Activated CD8-positive, alpha-beta memory T cell treated with anti-CD3 and anti-CD28 coated beads for 24 hours (primary cell): ENCODE results near the gene NOD1.
"Not testable (repeated sequence)": the region's sequence is repeated elsewhere in the genome, so short reads cannot be mapped to it uniquely, and the experiment has no call there.

Experiments
- DNase-seq: peaks from one replicate; pipeline ENCODE4 v3.0.0-alpha.2; 2020

NOD1 gene

DNA sequence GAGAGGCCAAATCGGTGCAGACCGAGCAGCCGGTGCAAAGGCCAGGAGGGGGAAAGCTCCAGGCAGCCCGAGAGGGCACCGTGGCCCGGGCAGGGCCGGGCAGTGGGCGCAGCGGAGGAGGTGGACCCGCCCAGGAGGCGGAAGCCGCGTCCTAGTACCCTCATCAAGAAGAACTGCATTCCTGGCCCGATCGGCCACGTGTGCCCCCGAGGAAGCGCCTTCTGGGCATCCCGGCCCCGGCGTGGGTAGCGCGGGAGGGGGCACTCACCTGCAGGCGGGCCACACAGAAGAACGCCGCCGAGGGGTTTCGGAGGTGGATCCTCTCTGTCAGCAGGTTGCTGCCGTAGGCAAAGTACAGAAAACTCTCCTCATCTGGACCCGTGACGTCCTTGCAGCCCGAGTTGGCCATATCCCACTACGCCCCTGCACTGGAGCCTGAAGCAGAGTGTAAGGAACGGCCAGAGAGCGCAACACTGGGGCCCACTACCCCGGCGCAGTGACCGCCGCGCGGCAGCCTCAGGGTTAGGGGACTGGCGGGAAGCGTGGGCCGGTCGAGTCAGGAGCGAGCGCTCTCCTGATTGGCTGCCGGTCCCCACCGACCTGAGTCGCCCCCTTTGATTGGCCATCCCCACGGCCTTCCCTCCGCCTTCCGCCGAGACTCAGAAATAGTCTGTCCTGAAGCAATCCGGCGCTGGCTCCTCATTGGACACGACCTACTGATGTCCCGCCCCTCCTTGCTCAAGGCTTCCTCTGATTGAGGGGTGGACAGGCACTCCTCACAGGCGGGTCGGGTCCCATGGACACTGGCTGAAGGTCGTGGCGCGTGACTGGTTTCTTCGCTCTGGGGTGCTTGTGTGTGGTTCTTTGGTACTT, 26.0 kb upstream of the NOD1 start, which contains the start of gene GGCT:
Gene GGCT, minus strand, starts transcription at position 529 of the 873 bp plus-strand sequence. Its CDS starts 120 bp downstream, at position 409.
- peak; percentile 97 for DNase-seq

DNA sequence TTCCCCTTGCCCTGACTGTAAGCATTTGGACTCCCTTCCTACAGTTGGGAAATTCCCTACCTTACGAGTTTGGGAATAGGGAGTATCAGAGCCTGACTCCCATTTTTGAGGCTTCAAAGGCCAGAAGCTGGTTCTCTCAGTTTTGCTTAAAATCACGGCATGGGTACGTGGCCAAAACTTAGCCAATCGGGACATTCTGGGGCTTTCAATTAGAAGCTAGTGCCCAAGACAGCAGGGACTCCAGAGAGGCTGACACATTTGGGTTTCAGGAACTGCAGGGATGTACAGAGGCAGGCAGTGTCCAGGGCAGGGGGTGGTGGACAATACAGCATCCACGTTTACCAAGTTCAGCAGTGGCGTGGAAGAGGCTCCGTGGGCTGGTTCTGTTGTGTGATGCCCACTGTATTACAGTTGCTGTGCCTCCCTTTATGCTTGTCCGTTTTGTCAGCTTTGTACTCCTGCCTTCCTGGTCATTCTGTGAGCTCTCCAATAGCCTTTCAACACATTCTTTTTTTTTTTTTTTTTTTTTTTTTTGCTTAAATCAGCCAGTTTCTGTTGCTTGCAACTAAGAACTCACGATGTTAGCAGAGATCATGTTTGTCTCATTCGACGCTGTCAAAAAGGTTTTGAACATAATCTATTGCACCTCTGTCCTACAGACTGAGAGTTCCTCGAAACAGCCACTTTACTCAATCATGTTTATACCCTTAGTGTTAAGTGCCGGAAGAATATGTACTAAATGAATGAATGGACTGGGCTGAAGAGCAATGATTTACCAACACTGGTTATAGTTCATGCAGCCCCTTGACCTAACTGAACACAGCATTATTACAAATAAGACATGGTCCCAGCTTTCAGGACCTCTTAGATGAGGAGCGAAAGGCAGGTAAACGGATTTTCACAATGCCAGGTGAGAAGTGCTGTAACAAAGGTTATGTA, 25.0 kb upstream of the NOD1 start:
- DNase-seq: no peak

DNA sequence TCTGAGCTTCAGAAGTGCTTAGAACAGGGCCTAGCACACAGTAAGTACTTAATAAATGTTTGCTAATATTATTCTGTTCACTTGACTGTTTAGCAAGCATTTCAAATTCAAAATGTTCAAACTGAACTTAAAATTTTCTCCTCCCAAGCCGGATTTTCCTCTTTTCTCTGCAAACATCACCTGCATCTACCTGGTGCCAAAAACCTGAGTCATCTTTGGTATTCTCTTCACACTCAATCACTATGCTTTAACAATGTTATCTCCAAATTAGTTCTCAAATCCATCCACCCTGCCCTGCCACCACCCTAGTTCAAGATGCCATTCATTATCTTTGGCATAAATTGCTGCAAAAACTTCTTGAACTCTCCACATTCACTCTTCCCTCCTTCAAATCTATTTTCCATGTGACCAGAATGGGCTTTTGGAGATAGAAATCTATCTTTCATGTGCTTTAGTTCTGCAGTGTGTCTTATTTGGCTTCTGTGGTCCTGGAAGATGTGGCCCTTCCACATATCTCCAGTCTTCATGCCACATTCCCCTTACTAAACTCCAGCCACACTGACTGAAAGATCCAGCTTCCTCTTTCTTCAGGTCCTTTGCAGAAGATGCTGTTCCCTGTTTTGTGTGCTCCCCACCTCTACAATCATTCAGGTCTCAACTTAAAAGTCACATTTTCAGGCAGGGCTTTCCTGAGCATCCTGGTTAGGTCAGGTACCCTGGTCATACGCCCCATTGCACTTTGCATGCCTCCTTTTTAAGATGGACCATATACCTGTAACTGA, 24.1 kb upstream of the NOD1 start:
- DNase-seq: no peak

DNA sequence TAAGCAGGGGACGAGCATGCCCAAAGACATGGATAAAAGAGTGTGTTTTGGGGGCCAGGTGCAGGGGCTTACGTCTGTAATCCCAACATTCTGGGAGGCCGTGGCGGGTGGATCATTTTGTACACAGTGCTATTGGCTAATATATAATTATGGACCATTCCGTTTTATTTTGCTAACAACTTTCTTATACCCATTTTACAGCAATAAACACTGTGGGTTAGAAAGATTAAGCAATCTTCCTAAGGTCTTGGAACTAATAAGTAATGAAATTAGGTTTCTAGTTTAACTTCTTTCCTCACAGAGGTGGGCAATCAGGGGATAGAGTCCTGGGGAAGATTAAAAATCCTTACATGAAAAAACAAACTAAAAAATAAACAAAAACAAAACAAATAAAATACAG, 22.7 kb upstream of the NOD1 start:
- DNase-seq: no peak

GRCh38 chr7:30493228-30493627, 14.6 kb upstream of the NOD1 start:
- DNase-seq: no peak

DNA sequence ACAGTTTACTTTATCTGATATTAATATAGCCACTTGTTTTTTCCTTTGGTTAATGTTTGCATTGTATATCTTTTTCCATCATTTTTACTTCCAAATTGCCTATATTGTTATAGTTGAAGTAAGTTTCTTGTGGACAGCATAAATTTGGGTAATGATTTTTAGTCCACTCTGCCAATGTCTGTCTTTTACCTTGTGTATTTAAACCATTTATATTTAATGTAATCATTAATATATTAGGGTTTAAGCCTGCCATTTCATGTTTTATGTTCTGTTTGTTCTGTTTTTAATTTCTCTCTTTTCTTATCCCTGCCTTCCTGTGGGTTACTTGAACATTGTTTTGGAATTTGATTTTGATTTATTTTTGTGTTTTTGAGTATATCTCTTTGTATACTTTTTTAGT, 12.8 kb upstream of the NOD1 start:
- no peak for DNase-seq

GRCh38 chr7:30487371-30487770, 8.8 kb upstream of the NOD1 start:
- DNase-seq: no peak

GRCh38 chr7:30485667-30486066, 7.1 kb upstream of the NOD1 start:
- DNase-seq: no peak

GRCh38 chr7:30481416-30481815, 2.8 kb upstream of the NOD1 start:
- DNase-seq: not testable (repeated sequence)

- peak; percentile 68 for DNase-seq
These were observed 877 bp upstream of the NOD1 start for GRCh38 chr7:30479202-30480120.

- DNase-seq: no peak
These were observed 2.0 kb downstream of the NOD1 start for GRCh38 chr7:30476459-30477145.

DNA sequence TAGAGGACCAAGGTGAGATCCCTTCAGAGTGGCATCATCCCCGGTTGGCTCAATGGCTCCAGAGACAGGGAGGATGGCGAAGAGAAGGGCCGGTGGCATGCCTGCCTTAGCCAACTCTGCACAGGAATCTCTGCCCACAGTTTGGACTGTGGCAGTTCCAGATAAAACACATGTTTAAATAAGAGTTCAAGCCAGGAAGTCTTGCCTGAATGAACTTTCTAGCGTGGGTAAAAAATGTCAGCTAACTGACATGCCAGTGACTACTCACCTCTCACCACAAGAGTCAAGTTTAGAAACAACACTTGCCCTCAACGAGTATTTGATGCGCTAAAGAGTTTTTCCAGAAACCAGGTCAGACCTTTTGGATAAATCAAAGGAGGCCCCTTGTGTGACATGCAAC, 3.0 kb downstream of the NOD1 start:
- DNase-seq: no peak

GRCh38 chr7:30474893-30475292, 3.7 kb downstream of the NOD1 start:
- DNase-seq: no peak

DNA sequence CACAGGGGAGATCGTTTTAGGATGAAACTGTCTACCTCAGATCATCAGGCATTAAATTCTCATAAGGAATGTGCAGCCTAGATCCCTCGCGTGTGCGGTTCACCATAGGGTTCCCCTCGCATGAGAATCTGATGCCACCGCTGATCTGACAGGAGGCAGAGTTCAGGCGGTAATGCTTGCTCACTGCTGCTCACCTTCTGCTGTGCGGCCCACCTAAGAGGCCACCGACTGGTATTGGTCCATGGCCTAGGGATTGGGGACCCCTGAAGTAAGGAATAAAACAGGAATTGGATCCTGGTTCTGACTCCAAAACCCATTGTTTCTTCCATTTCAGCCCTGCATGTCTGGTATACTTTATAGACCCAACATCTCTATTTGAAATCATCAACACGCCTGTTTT, 4.1 kb downstream of the NOD1 start:
- DNase-seq: no peak

DNA sequence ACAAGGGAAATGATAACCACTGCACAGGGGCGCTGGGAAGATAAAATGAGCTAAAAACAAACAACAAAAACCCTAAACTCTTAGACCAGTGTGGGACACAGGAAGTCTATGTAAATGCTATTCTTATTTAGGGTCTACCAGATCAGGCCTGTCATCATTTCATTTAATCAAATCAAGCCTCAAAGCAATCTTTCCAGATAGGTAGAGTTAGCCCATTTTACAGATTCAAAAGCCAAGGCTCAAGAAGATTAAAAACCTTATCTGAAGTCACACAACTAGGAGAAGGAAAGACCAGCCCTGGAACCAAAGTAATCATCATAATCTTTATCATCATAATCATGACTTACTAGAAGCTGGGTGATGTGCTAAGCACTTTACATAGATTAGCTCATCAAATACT, 4.7 kb downstream of the NOD1 start:
- DNase-seq: no peak

DNA sequence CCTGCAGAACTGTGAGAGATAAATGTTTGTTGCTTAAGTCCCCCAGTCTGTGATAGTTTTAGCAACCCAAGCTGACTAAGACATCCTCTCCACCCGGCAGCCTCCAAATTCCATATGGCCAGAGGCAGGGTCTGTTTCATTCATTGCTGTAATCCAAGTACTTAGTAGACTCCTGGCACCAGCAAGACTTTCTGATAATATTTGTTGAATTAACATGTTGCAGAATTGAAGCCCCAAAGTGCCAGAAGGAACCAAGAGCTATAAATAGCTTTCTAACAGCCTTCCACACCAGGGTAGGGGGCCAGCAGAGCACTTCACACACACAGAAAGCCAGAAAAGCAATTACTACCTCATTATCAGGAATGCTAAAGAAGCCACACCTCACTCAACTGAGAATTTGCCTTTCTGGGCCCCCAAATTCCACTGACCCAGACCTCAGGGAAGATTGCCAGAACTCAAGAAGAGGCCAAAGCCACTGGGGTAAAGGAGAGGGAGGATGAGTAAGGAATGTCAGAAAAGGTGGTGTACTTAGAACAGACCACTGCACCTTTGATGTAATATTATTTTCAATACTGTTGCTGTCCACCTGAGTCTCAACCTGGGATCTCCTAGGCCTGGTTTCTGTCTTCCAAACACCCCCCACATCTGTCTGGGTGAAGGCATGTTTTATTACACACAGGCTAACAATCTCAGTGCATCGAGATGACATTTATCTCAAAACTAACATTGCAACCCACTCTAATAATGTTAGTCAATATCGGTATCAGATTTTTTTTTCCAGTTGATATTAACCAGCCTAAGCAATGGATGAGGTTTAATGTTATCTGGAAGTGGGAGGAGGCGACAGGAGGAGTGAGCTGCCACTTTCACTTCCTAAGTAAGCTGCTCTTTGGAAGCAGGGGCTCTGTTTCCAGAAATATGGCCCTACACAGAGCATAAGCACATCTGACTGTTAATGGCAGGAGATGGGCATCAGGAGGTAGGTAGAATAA, 5.5 kb downstream of the NOD1 start:
- DNase-seq: no peak

- DNase-seq: no peak
These were observed 6.4 kb downstream of the NOD1 start for GRCh38 chr7:30472081-30472783.

DNA sequence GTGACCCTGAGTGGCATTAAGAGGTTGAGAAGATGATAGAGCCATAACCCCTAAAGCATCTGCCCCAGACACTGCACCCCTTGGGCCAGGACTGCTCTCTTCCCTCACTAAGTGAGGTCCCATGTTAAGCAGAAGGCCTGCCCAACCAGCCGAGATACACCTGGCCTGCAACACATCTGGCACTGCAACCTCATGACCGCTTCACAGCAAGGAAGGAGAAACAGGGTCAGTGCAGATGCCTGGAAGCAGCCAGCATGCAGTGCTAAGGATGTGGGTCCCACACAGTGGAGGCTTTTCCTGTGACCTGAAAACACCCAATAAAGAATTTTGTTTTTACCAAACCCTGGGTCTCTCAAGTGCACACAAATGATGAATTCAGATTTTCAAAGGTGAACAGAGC, 7.4 kb downstream of the NOD1 start:
- DNase-seq: no peak

GRCh38 chr7:30470771-30471170, 7.8 kb downstream of the NOD1 start:
- no peak for DNase-seq
